HuH-7 (cell line): Measurements from ENCODE around the gene GDF15.
"Not testable (repeated sequence)": the region's sequence is repeated elsewhere in the genome, so short reads cannot be mapped to it uniquely, and the experiment has no call there.

ENCODE experiments used
- DNase-seq: peaks from one replicate; pipeline ENCODE4 v3.0.0; 2011; ENCODE audit warnings: low spot score

Gene GDF15

GRCh38 chr19:18392417-18392816, 6.5 kb downstream of the GDF15 start:
- no peak for DNase-seq

GRCh38 chr19:18392926-18393325, 7.0 kb downstream of the GDF15 start:
- DNase-seq, result no peak

GRCh38 chr19:18393836-18394235, 7.9 kb downstream of the GDF15 start:
- no peak for DNase-seq

- DNase-seq, result no peak
Observed at GRCh38 chr19:18396471-18397241, 10.7 kb downstream of the GDF15 start.

GRCh38 chr19:18397242-18398202, 11.6 kb downstream of the GDF15 start, which contains the start of gene LRRC25:
Gene LRRC25, minus strand, starts transcription at chr19:18397622. Its CDS starts 659 bp downstream, at chr19:18396963.
- no peak for DNase-seq

- DNase-seq, result no peak
Observed at GRCh38 chr19:18399008-18399407, 13.1 kb downstream of the GDF15 start.

GRCh38 chr19:18401580-18402112, 15.7 kb downstream of the GDF15 start:
- no peak for DNase-seq

GRCh38 chr19:18402455-18403248, 16.7 kb downstream of the GDF15 start:
- DNase-seq, result not testable (repeated sequence)

GRCh38 chr19:18405754-18406153, 19.8 kb downstream of the GDF15 start:
- DNase-seq, result not testable (repeated sequence)

GRCh38 chr19:18406749-18407148, 20.8 kb downstream of the GDF15 start:
- no peak for DNase-seq

GRCh38 chr19:18408053-18408476, 22.1 kb downstream of the GDF15 start:
- peak; percentile 71 for DNase-seq

GRCh38 chr19:18412610-18413239, 26.8 kb downstream of the GDF15 start:
- DNase-seq, result no peak

GRCh38 chr19:18414504-18415177, 28.7 kb downstream of the GDF15 start:
- DNase-seq, result no peak

GRCh38 chr19:18415178-18415867, 29.4 kb downstream of the GDF15 start:
- DNase-seq, result no peak

GRCh38 chr19:18416778-18417249, 30.9 kb downstream of the GDF15 start:
- DNase-seq, result peak; percentile 76

- peak; percentile 83 for DNase-seq
Observed at GRCh38 chr19:18417250-18418028, 31.5 kb downstream of the GDF15 start.

- no peak for DNase-seq
Observed at GRCh38 chr19:18418029-18418482, 32.1 kb downstream of the GDF15 start.

- DNase-seq, result no peak
Observed at GRCh38 chr19:18418483-18419194, 32.7 kb downstream of the GDF15 start.
